Colonic mucosa (tissue), 4 donors: Measurements from ENCODE around the gene FGD2. TPM values are rescaled to one million over a fixed set of nuclear protein-coding genes. Genes with fewer than 3 reads are reported as not detected.
"Not testable (repeated sequence)": the region's sequence is repeated elsewhere in the genome, so short reads cannot be mapped to it uniquely, and the experiment has no call there.

Experiments
- DNase-seq: peaks from one replicate; pipeline ENCODE4 v3.0.0-alpha.2; 2020
- H3K27ac ChIP-seq: fragments of 200-600 bp; one replicate; pipeline ENCODE4 v1.8.0; 2021
- H3K27me3 ChIP-seq: fragments of 200-600 bp; one replicate; pipeline ENCODE4 v1.8.0; 2021
- H3K36me3 ChIP-seq: fragments of 200-600 bp; one replicate; pipeline ENCODE4 v1.8.0; 2021
- H3K4me1 ChIP-seq: fragments of 200-600 bp; one replicate; pipeline ENCODE4 v1.8.0; 2021; ENCODE audit warnings: mild to moderate bottlenecking
- H3K4me3 ChIP-seq: fragments of 200-600 bp; one replicate; pipeline ENCODE4 v1.8.0; 2021
- H3K9ac ChIP-seq, 2 donors: one replicate each; pipeline ENCODE4 v1.7.0; 2013; ENCODE audit warnings: control low read depth in 2 of 2, low read depth in 2 of 2, low read length in 2 of 2
- H3K9me3 ChIP-seq: fragments of 200-600 bp; one replicate; pipeline ENCODE4 v1.8.0; 2021
- intact Hi-C: fragments of 100-400 bp; cut with DNase I; formaldehyde crosslinking; loops from one replicate; pipeline ENCODE4 v1.14.1; 2022
- total RNA-seq, 2 donors: library from RNA; stranded (reverse); fragmentation: NEBNext Ultra II Directional in 1 of 2; extraction: Animal tissue kit (Norgen Biotek cat#: 25700) in 1 of 2; gene quantifications; one replicate each; pipeline ENCODE4 v1.2.1, GENCODE V29; 2021
- TF ChIP-seq, protein P1 (sequence below): fragments of 200-600 bp; IDR thresholded peaks from one replicate; pipeline ENCODE4 v1.8.0; 2022; ENCODE audit warnings: antibody characterized with exemption, mild to moderate bottlenecking
- donor health status: healthy.
- donor health status: DM: no; HTN: no; CAD: no.
- donor health status: DM: no; HTN: no; CAD: no.

The FGD2 gene
- total RNA-seq, 2 donors from 2014 or later, result 3.6 to 3.8 TPM

DNA sequence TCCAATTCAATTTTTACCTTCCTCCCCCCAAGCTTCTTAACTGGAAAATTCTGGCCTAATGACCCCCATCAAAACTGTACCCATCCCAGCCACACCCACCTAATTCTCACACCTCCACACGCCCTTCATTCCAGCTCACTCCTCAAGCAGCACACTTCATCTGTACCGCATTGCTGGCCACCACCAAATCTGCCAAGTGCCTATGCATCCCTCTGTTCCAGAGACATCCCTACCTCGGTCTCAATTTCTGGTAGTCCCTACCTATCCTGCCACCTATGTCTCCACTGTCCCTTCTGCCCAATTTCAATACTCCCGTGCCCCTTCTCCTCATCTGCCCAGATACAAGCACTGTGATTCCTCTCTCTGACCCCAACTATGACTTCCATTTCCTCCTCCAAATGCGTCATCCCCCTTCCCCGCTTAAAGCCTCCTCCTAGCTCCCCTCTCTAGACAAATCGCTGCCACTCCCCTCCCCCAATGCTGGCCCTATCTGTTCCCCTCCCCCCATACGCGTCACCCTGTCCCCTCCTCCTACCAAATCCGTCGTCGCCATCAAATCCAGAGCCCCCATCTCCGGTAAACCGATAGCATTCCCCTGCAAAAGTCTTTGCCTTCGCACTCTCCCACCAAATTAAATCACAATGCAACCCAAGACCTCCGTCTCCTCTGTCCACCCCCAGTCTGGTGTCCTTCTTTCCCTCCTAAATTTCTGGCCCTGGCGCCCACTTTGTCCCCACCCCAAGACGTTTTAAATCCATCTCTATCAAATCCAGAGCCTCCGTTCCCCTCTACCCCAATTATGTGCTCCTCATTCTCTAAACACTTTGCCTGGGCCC, 20.7 kb upstream of the FGD2 start:
- Histone ChIP-seq H3K9me3 (no peaks in the 10 kb centered on the region), H3K27ac (peak overlapping the region; percentile 95), H3K4me3 (peak overlapping the region; percentile 95), H3K27me3 (no peaks in the 10 kb centered on the region), H3K9ac (peak overlapping the region; percentile 75 to 84), H3K4me1 (peaks cover 2% of the 10 kb centered on the region), H3K36me3 (no peaks in the 10 kb centered on the region)
- intact Hi-C loops, result loop anchor here (10.0 kb wide), 1 partner anchor 220 kb away; no protein-coding TSS in a partner anchor
- DNase-seq, result peak; percentile 53
- TF ChIP-seq, protein P1, sequence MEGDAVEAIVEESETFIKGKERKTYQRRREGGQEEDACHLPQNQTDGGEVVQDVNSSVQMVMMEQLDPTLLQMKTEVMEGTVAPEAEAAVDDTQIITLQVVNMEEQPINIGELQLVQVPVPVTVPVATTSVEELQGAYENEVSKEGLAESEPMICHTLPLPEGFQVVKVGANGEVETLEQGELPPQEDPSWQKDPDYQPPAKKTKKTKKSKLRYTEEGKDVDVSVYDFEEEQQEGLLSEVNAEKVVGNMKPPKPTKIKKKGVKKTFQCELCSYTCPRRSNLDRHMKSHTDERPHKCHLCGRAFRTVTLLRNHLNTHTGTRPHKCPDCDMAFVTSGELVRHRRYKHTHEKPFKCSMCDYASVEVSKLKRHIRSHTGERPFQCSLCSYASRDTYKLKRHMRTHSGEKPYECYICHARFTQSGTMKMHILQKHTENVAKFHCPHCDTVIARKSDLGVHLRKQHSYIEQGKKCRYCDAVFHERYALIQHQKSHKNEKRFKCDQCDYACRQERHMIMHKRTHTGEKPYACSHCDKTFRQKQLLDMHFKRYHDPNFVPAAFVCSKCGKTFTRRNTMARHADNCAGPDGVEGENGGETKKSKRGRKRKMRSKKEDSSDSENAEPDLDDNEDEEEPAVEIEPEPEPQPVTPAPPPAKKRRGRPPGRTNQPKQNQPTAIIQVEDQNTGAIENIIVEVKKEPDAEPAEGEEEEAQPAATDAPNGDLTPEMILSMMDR, result no peak

DNA sequence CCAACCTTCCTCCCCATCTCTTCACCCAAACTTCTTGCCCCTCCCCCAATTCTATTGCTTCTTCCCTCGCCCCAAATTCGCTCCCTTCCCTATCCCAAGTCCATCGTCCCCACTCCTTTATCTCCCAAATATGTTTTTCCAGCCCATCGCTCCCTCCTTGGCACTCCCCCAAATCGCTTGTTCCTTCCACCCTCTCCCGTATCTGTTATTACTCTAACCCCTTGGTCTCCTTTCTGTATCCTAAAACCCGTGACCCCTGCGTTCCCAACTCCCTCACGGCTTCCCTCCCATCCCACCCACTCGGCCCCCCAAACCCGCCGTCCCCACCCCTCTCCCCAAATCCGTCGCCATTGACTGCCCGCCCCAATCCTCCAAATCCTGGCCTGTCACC, 20.0 kb upstream of the FGD2 start:
- Histone ChIP-seq H3K4me3 (peak overlapping the region; percentile 95), H3K9me3 (no peaks in the 10 kb centered on the region), H3K27ac (peak overlapping the region; percentile 95), H3K27me3 (no peaks in the 10 kb centered on the region), H3K9ac (peak overlapping the region; percentile 84 to 90), H3K36me3 (no peaks in the 10 kb centered on the region), H3K4me1 (peaks cover 2% of the 10 kb centered on the region)
- peak; percentile 39 for DNase-seq
- TF ChIP-seq, protein P1, result no peak
- intact Hi-C loops, result loop anchor here (10.0 kb wide), 1 partner anchor 221 kb away; no protein-coding TSS in a partner anchor

DNA sequence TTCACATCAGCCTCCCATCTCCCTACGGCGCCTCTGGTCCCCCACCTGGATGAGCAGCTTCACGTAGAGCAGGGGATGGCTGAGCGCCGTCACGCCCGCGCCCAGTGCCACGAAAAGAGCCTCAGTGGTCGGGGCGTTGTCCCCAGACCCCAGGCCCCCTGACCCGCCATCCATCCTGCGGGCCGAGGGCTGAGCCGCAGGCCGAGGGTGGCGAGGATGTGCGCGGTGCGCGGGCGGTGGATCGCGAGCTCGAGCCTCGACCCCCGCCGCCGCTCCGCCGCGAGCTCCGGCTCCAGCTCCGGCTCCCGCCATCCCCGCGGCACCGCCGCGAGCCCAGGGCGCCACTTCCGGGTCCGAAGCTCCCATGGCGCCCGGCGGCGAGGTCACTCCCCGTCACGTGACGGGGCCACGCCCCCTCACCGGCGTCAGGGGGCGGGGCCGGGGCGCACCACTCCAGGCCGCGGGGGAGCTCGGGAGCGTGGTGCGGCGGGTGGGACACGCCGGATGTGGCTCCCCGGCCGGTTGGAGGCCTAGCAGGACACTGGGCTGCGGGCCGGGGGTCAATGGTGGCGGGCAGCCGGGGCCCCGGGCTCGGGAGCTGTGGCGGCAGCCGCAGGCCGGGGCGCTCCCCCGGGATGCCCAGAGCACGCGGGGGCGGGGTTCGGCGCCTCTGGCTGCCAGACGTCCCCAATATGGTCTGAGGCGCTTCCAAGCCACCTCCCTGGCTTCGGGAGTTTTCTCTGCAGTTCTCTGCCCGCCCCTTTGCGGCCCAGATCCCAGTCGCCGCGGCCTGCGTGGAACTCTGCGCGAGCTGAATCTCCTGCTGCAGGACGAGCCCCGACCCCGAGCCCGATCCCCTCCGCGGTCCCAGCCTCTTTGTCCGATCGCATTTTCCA, 19.4 kb upstream of the FGD2 start, which contains the start of gene MTCH1:
Gene MTCH1, minus strand, starts transcription at position 389 of the 896 bp plus-strand sequence. Its CDS starts 23 bp downstream, at position 366.
- H3K4me3 ChIP-seq, result peak within 1 kb of the TSS; percentile 95
- H3K9ac ChIP-seq, result peak within 1 kb of the TSS; percentile 84 to 90
- H3K36me3 ChIP-seq, result no peaks in the 10 kb centered on the region
- TF ChIP-seq, protein P1, result no peak
- DNase-seq, result peak; percentile 89
- H3K4me1 ChIP-seq, result peaks cover 2% of the 10 kb centered on the region
- no peaks in the 10 kb centered on the region for H3K9me3 ChIP-seq
- intact Hi-C loops, result loop anchor here (10.0 kb wide), 1 partner anchor 221 kb away; no protein-coding TSS in a partner anchor
- no peaks in the 10 kb centered on the region for H3K27me3 ChIP-seq
- H3K27ac ChIP-seq, result peak within 1 kb of the TSS; percentile 95

DNA sequence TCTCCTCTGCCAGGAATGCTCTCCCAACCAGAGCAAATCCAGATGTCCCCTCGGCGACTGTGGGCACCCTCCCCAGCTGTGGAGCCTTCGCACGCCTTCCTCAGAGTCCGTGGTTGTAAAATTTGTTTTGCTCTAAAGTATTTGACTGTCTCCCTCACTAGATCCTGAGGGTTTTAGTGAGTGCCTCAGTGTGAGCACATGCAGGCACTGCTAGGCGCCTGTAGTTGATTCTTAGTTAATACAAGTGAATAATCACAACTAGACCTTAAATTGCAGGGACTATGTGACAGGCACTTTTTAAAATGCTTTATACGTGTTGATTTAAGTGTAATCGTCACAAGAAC, 18.8 kb upstream of the FGD2 start:
- TF ChIP-seq, protein P1, result no peak
- Histone ChIP-seq H3K4me3 (peak overlapping the region; percentile 95), H3K9me3 (no peaks in the 10 kb centered on the region), H3K4me1 (peaks cover 2% of the 10 kb centered on the region), H3K36me3 (no peaks in the 10 kb centered on the region), H3K27ac (peak overlapping the region; percentile 95), H3K27me3 (no peaks in the 10 kb centered on the region), H3K9ac (peak overlapping the region; percentile 84)
- no peak for DNase-seq
- intact Hi-C loops, result loop anchor here (10.0 kb wide), 1 partner anchor 222 kb away; no protein-coding TSS in a partner anchor

DNA sequence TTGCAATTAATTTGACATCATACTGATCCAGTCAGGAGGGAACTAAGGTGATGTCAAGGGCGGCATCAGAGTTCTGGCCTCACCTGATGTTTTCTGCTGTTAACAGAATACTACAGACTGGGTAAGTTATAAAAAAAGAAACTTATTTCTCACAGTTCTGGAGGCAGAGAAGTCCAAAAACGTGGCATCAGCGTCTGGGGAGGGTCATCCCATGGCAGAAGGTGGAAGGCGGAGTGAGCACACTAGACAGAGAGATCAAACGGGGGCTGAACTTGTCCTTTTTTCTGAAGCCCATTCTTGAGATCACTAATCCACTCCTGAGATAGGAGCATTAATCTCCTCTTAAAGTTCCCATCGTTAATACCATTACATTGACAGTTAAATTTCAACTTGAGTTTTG, 16.2 kb upstream of the FGD2 start:
- intact Hi-C loops, result loop anchor here (10.0 kb wide), 1 partner anchor 224 kb away; no protein-coding TSS in a partner anchor
- Histone ChIP-seq H3K27me3 (no peaks in the 10 kb centered on the region), H3K4me3 (no peak overlapping the region), H3K4me1 (peaks cover under 1% of the 10 kb centered on the region), H3K27ac (no peak overlapping the region), H3K36me3 (no peaks in the 10 kb centered on the region), H3K9me3 (no peaks in the 10 kb centered on the region), H3K9ac (no peak overlapping the region)
- TF ChIP-seq, protein P1, result no peak
- DNase-seq, result no peak

DNA sequence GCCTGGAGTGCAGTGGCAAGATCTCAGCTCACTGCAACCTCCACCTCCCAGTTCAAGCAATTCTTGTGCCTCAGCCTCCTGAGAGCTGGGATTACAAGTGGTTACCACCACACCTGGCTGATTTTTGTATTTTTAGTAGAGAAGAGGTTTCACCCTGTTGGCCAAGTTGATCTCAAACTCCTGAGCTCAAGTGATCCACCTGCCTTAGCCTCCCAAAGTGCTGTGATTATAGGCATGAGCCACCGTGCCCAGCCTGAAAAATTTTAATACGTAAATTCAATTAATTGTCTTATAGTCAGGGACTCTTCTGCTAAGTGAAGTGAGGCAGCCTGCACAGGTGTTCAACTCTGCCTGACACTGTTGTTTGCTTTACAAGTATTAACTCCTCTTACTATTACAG, 15.1 kb upstream of the FGD2 start:
- DNase-seq, intact Hi-C loops: not testable (repeated sequence)

More for the DNA sequence above, 15.1 kb upstream of the FGD2 start:
- H3K9ac ChIP-seq, H3K9me3 ChIP-seq, H3K27ac ChIP-seq, H3K4me3 ChIP-seq, H3K4me1 ChIP-seq, H3K36me3 ChIP-seq, H3K27me3 ChIP-seq: not testable (repeated sequence)
